GM19463 (cell line): ENCODE results near the gene ZNF609.
"Not testable (repeated sequence)": the region's sequence is repeated elsewhere in the genome, so short reads cannot be mapped to it uniquely, and the experiment has no call there.

ENCODE experiments used
- ATAC-seq: cut with Tn5 transposase; IDR thresholded peaks from one replicate; pipeline ENCODE4 v1.9.1; 2021; ENCODE audit warnings: mild to moderate bottlenecking, moderate library complexity; ENCODE audit not compliant: unreplicated experiment

The ZNF609 gene

GRCh38 chr15:64618540-64618939 is 158.2 kb downstream of the ZNF609 start:
- no peak for ATAC-seq

DNA sequence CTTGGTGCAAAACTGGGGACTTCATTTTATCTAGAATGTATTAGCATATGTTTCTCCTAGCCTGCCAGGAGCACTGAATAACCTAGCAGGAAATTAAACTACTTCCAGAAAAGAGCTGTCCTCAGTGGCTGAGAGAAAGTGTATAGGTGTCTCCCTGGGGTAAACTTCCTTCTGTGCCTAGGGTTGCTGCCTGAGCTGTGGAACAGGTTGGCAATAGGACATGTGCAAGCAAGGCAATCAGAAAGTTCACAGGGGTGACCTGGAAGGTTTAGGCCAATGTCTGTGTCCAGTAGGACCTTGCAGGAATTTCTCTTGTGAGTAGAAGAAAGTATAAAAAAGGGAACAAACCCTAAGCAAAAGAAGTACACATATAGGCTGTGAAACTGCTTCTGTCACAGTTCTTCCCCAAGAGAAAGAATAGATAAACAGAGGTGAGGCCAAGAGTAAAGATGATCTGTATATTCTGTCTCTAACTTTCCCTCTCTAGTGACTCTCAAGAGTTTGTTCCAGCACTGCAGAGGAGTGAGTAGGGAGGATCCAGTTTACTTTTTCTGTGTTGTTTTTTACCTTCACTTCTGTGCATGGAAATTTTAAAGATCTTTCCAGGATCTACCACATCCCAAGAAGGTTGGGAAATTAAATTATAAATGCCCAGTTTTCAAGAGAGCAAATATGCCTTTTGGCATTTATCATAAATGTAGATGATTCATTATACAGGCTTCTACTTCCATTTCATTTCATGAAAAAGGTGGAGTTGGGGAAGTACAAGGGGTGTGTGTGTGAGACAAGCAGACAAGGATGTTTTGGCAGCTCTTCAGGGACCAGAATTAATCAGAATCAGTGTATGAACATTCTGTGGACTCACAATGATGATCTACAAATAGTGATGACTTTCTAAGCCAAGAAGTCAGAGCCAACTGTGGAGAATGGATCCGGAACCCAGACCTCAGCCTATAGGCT is 159.8 kb downstream of the ZNF609 start:
- ATAC-seq: no peak

GRCh38 chr15:64621056-64621455 is 160.7 kb downstream of the ZNF609 start:
- no peak for ATAC-seq

GRCh38 chr15:64622410-64623260 is 162.3 kb downstream of the ZNF609 start:
- ATAC-seq: peak; percentile 70

DNA sequence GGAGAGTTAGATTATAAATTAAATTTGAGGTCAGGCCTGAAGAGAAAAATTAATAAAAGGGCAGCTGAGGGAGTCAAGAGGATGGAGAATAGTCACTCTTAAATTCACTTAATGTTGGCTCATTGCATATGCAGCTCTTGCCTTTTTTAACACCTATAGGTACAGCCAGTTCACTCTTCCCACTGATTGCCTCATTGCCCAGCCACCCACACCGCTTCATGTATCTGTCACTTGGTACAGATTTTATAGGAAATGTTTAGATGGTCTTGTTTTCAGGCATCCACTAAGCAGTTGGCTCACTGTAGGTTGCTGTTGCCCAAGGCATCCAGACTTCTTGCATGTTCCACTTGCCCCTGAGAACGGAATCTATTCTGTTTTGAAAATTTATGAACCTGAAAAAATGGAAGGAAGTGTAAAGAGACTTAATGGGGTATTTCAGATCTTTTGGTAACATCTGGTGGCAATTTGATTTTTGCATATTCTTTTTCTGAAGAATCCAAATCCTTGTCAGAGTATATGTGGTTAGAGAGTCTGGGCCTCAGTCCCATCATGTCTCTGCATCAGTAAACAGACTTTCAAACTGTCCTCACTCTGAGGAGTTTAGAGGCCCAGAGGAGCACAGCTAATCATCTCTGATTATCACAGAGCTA is 163.1 kb downstream of the ZNF609 start:
- ATAC-seq: no peak

GRCh38 chr15:64624242-64624641 is 163.9 kb downstream of the ZNF609 start:
- ATAC-seq: no peak

GRCh38 chr15:64629063-64629462 is 168.7 kb downstream of the ZNF609 start:
- no peak for ATAC-seq

GRCh38 chr15:64630396-64631107 is 170.2 kb downstream of the ZNF609 start:
- ATAC-seq: no peak

GRCh38 chr15:64632639-64633038 is 172.3 kb downstream of the ZNF609 start:
- not testable (repeated sequence) for ATAC-seq

DNA sequence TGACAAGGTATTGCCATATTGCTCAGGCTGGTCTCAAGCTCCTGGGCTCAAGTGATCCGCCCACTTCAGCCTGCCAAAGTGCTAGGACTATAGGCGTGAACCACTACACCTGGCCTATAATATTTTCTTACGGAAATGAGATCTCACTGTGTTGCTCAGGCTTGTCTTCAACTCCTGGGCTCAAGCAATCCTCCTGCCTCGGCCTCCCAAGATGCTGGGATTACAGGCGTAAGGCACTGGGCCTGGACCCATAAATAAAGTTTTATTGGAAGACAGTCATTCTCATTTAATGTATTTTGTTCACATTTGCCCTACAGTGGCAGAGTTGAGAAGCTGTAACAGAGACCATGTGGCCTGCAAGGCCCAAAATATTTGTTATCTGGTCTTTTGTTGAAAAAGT is 173.0 kb downstream of the ZNF609 start:
- ATAC-seq: no peak

- ATAC-seq: peak; percentile 75
These were observed 173.6 kb downstream of the ZNF609 start for GRCh38 chr15:64634027-64634426.

DNA sequence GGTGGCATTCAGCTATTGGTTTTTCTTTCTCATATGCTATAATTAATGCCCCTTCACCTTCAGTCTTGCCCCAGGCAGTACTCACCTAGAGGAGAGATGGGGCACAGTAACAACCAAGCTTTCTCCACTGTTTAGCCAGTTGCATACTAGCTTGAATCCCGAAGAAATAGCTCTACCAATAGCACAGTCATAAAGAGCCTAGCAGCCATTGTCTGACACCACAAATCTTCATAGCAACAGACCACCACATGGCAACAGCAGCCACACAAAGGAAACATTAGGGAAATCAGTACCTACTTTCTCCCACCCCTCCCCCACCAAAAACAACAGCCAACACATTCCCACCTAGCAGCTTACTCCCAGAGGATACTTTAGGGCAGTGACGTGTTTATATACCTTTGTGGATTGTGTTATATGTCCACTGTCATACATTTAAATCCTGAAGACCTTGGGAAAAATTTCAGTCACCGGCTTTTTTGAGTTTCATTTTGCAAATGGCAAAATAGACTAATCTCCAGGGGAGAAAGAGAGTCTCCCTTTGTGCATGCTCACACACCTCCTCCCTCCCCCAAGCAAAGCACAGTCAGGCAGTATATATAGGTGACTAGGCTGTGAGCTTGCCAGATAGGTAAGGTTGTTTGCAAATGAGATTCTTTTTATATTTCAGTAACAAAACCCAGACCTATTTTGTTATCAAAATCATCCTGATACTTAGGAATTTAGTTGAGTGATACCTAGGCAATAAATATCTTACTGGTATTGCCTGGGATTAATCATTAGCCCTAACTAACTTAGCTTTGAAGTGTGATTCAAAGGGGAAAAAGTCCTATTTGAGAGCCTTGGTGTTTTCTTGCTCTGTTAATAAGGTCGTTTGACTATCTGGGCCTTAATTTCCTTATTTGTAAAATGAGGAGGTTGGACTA is 174.5 kb downstream of the ZNF609 start:
- peak; percentile 52 for ATAC-seq

DNA sequence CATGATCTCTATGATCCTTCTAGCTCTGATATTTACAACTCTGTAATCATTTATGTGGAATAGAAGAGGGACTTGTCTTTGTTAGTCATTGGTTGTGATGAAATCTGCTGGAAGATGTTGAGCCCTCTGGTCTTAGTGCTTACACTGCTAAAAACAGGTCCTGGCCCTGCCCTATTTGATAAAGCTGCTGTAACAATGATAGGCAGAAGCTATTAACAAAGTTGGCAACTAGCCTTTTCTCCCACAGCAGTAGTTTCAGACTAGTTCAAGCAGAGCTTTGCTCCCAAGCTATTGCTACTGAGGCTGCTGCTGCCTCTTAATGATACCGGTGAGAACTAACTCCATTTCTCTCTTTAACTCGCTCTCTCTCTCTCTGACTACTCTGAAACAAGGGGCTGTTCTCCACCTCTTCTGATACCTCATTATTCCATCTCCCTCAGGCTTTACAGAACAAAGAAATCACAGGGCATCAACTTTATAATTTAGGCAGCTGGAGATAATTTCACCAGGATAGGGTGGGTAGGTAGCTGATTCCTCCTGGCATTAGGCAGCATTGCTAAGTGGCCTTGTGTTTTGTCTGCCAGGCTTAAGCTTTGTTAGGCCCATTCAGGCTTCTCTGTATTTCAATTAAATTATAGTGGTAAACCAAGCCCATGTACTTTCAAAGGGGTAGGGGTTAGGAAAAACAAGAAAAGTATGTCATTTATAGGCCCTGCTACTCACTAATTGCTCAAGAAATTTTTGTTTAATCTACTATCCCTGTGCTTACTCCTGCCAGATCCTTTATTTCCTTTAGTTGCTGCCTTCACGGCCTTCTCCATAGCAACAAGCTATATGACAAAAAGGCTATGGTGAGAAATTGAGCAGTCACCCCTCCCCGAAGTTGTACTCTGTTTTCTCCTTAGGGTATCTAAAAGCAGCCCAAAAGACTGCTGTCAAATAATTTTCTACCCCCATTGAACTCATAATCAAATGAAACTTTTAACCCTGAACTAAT is 175.4 kb downstream of the ZNF609 start:
- no peak for ATAC-seq

GRCh38 chr15:64636556-64636955 is 176.2 kb downstream of the ZNF609 start:
- ATAC-seq: no peak

- no peak for ATAC-seq
These were observed 177.0 kb downstream of the ZNF609 start for GRCh38 chr15:64637412-64637811.

- ATAC-seq: not testable (repeated sequence)
These were observed 179.4 kb downstream of the ZNF609 start for GRCh38 chr15:64639744-64640143.

DNA sequence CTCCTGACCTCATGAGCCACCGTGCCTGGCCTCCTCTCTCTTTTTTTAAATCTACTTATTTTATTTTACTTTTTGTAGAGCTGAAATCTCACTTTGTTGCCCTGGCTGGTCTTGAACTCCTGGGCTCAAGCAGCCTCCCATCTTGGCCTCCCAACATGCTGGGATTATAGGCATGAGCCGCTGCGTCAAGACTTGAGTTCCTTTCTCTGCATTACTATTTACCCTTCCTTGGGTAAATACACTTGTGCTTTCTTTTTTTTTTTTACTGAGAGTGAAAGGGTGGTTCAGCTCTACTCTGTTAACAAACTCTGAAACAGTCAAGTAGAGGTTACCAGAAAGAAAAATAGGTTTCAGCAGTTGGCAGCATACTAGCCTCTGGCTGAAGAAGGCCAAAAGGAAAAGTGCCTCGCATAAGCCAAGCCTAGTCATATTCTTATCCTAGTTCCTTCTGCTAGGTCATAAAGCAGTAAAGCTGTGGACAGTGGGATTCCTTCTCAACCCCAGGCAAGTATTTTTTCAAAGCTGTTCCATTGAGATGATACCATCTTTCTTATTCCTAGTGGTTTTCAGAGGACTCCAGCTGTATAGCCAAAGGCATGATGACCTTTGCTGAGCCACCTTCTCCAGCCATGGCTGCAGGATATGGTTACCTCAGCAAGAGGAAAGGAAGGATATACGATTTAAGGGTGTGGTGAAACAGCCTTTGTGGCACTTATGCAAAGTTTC is 179.9 kb downstream of the ZNF609 start:
- no peak for ATAC-seq

- ATAC-seq: no peak
These were observed 182.5 kb downstream of the ZNF609 start for GRCh38 chr15:64642875-64643274.
